Kidney epithelial cell (primary cell): Measurements from ENCODE around the gene ALG6. TPM values are rescaled to one million over a fixed set of nuclear protein-coding genes. Genes with fewer than 3 reads are reported as not detected.

ENCODE experiments used
- DNase-seq: peaks from one replicate; pipeline ENCODE4 v3.0.0-alpha.2; 2010; ENCODE audit warnings: low read depth
- H3K27me3 ChIP-seq: 2 replicates; pipeline ENCODE4 v1.6.0; 2011; ENCODE audit warnings: low read length; ENCODE audit not compliant: control insufficient read depth, insufficient read depth
- H3K36me3 ChIP-seq: 2 replicates; pipeline ENCODE4 v1.5.1; 2011; ENCODE audit warnings: low read length; ENCODE audit not compliant: control insufficient read depth, insufficient read depth
- H3K4me3 ChIP-seq: 2 replicates; pipeline ENCODE4 v1.5.1; 2011; ENCODE audit warnings: low read depth, mild to moderate bottlenecking, control low read depth, low read length
- CTCF ChIP-seq: IDR thresholded peaks from 2 replicates; pipeline ENCODE4 v1.5.1; 2011; ENCODE audit warnings: mild to moderate bottlenecking, moderate library complexity, low read length, control low read depth, inconsistent platforms; ENCODE audit not compliant: insufficient read depth, poor library complexity, severe bottlenecking
- total RNA-seq: library from RNA; depleted of rRNA; stranded (reverse); fragments of >200 nt; gene quantifications from 2 replicates; pipeline ENCODE4 v1.2.3, GENCODE V29; 2015

The ALG6 gene
- total RNA-seq, 1 donor from 2014 or later = 10.6 TPM

GRCh38 chr1:63401945-63402344 lies 34.5 kb downstream of the ALG6 start:
- Histone ChIP-seq H3K4me3 (no peak overlapping the region), H3K27me3 (no peaks in the 10 kb centered on the region), H3K36me3 (no peaks in the 10 kb centered on the region)
- DNase-seq = no peak
- no peak for TF ChIP-seq CTCF

DNA sequence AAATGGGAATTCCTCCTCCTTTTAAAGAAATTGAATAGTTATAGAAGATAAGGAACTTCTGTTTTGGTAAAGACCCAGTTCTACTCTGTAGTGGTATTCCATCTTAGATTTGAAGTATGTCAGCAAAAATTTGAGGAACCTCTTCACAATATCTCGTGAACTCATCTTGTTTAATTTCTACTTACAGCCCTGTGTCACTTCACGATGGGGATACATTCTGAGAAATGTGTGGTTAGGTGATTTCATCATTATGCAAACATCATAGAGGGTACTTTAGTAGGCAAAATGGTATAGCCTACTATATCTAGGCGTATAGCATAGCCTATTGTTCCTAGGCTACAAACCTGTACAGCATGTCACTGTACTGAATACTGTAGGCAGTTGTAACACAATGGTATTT lies 36.0 kb downstream of the ALG6 start:
- Histone ChIP-seq H3K36me3 (no peaks in the 10 kb centered on the region), H3K4me3 (no peak overlapping the region), H3K27me3 (no peaks in the 10 kb centered on the region)
- TF ChIP-seq CTCF = no peak
- no peak for DNase-seq

- Histone ChIP-seq H3K36me3 (no peaks in the 10 kb centered on the region), H3K4me3 (no peak overlapping the region), H3K27me3 (no peaks in the 10 kb centered on the region)
- no peak for DNase-seq
- no peak for TF ChIP-seq CTCF
Measured at GRCh38 chr1:63405021-63405420, 37.6 kb downstream of the ALG6 start.

GRCh38 chr1:63405987-63406386 lies 38.6 kb downstream of the ALG6 start:
- Histone ChIP-seq H3K4me3 (no peak overlapping the region), H3K36me3 (no peaks in the 10 kb centered on the region), H3K27me3 (no peaks in the 10 kb centered on the region)
- TF ChIP-seq CTCF = no peak
- no peak for DNase-seq

DNA sequence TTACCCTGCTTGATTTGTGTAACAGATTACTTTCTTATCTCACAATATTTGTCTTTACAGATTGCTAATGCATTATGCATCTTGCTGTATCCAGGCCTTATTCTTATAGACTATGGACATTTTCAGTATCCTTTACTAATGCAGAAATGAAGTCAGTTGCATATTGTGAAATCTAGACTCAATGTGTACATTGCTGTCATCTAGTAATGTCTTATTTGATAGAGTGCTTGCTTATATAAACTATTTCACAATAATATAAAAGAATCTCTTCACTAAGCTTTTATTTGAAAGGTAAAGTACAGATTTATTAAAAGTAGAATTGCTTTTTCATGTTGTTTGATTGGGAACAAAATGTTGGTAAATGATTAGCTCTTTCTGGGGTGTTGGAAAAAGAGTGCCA lies 39.6 kb downstream of the ALG6 start:
- no peak for DNase-seq
- TF ChIP-seq CTCF = no peak
- H3K27me3 ChIP-seq = no peaks in the 10 kb centered on the region
- no peak overlapping the region for H3K4me3 ChIP-seq
- no peaks in the 10 kb centered on the region for H3K36me3 ChIP-seq

- no peaks in the 10 kb centered on the region for H3K36me3 ChIP-seq
- TF ChIP-seq CTCF = no peak
- DNase-seq = no peak
- H3K27me3 ChIP-seq = no peaks in the 10 kb centered on the region
- H3K4me3 ChIP-seq = no peak overlapping the region
Measured at GRCh38 chr1:63408331-63408730, 40.9 kb downstream of the ALG6 start.
